ENCODE measurements around the gene MAN1C1. TPM values are rescaled to one million over a fixed set of nuclear protein-coding genes. Genes with fewer than 3 reads are reported as not detected.

MAN1C1 gene
- total and polyA plus RNA-seq, 4 donors, result 2.8 to 32.2 (median 14.5) TPM

- Histone ChIP-seq H3K4me3 (ENCODE audit: low read length in 2 of 2) (no peak overlapping the region), H3K27ac (ENCODE audit: low read depth in 1 of 2, low read length in 2 of 2) (no peak overlapping the region), H3K36me3 (ENCODE audit: control insufficient read depth in 1 of 2, insufficient read depth in 2 of 2, low read length in 1 of 2) (no peaks in the 10 kb centered on the region), H3K27me3 (ENCODE audit: control insufficient read depth in 1 of 2, insufficient read depth in 2 of 2, low read length in 1 of 2) (no peaks in the 10 kb centered on the region), H3K9me3 (ENCODE audit: control insufficient read depth, low read length) (no peaks in the 10 kb centered on the region), H3K4me1 (ENCODE audit: control insufficient read depth in 1 of 2, insufficient read depth in 2 of 2, low read length in 2 of 2) (no peaks in the 10 kb centered on the region)
- no peak for DNase-seq
- intact Hi-C loops (cut with DNase I), result no loop called here
- WGBS, 2 donors, result 84 to 86% methylated on average over 16 of the region's 16 CpGs
- ATAC-seq (ENCODE audit: low FRiP score), result no peak
Measured at GRCh38 chr1:25774921-25775771, 158.6 kb downstream of the MAN1C1 start.

DNA sequence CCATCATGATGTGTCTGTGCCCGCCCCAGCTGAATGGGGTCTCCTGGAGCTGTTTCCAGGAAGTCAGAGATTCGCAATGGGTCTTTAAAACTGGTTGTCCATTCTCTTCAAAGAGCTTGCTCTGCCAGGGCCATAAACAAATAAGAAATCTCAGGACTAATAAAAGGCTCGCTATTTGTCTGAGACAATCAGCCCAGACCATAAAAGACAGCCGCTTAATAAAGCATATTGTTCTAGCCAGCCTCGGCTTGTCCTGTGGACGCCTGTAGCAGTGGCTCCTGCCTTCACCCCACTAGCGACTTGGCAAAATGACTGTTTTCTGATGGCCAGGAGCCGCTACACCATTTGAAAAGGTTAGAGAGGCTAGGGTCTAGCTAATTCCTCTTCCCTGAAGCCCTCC lies 162.8 kb downstream of the MAN1C1 start:
- H3K36me3 ChIP-seq (ENCODE audit: control insufficient read depth in 1 of 2, insufficient read depth in 2 of 2, low read length in 1 of 2), result no peaks in the 10 kb centered on the region
- no peak for DNase-seq
- H3K27me3 ChIP-seq (ENCODE audit: control insufficient read depth in 1 of 2, insufficient read depth in 2 of 2, low read length in 1 of 2), result no peaks in the 10 kb centered on the region
- no peaks in the 10 kb centered on the region for H3K4me1 ChIP-seq (ENCODE audit: control insufficient read depth in 1 of 2, insufficient read depth in 2 of 2, low read length in 2 of 2)
- WGBS, 2 donors, result 94 to 98% methylated on average over 8 of the region's 8 CpGs
- no peak overlapping the region for H3K4me3 ChIP-seq (ENCODE audit: low read length in 2 of 2)
- ATAC-seq (ENCODE audit: low FRiP score), result no peak
- H3K9me3 ChIP-seq (ENCODE audit: control insufficient read depth, low read length), result no peaks in the 10 kb centered on the region
- intact Hi-C loops (cut with DNase I), result no loop called here
- H3K27ac ChIP-seq (ENCODE audit: low read depth in 1 of 2, low read length in 2 of 2), result no peak overlapping the region

- Histone ChIP-seq H3K4me3 (ENCODE audit: low read length in 2 of 2) (no peak overlapping the region), H3K27ac (ENCODE audit: low read depth in 1 of 2, low read length in 2 of 2) (no peak overlapping the region), H3K9me3 (ENCODE audit: control insufficient read depth, low read length) (no peaks in the 10 kb centered on the region), H3K4me1 (ENCODE audit: control insufficient read depth in 1 of 2, insufficient read depth in 2 of 2, low read length in 2 of 2) (no peaks in the 10 kb centered on the region), H3K36me3 (ENCODE audit: control insufficient read depth in 1 of 2, insufficient read depth in 2 of 2, low read length in 1 of 2) (no peaks in the 10 kb centered on the region), H3K27me3 (ENCODE audit: control insufficient read depth in 1 of 2, insufficient read depth in 2 of 2, low read length in 1 of 2) (no peaks in the 10 kb centered on the region)
- ATAC-seq (ENCODE audit: low FRiP score) (no peak), DNase-seq (no peak)
- 96 to 97% methylated on average over 4 of the region's 4 CpGs for WGBS, 2 donors
- intact Hi-C loops (cut with DNase I), result loop anchor here in 1 of 2 donors (10.0 kb wide), 1 partner anchor 75 kb away; no protein-coding TSS in a partner anchor
Measured at GRCh38 chr1:25779894-25780293, 163.3 kb downstream of the MAN1C1 start.

- ATAC-seq (ENCODE audit: low FRiP score), result no peak
- Histone ChIP-seq H3K36me3 (ENCODE audit: control insufficient read depth in 1 of 2, insufficient read depth in 2 of 2, low read length in 1 of 2) (no peaks in the 10 kb centered on the region), H3K27ac (ENCODE audit: low read depth in 1 of 2, low read length in 2 of 2) (no peak overlapping the region), H3K9me3 (ENCODE audit: control insufficient read depth, low read length) (no peaks in the 10 kb centered on the region), H3K27me3 (ENCODE audit: control insufficient read depth in 1 of 2, insufficient read depth in 2 of 2, low read length in 1 of 2) (no peaks in the 10 kb centered on the region), H3K4me3 (ENCODE audit: low read length in 2 of 2) (no peak overlapping the region), H3K4me1 (ENCODE audit: control insufficient read depth in 1 of 2, insufficient read depth in 2 of 2, low read length in 2 of 2) (no peaks in the 10 kb centered on the region)
- intact Hi-C loops (cut with DNase I), result loop anchor here in 1 of 2 donors (10.0 kb wide), 1 partner anchor 76 kb away; no protein-coding TSS in a partner anchor
- no peak for DNase-seq
- WGBS, 2 donors, result 89 to 91% methylated on average over 14 of the region's 14 CpGs
Measured at GRCh38 chr1:25780318-25781129, 163.9 kb downstream of the MAN1C1 start.

GRCh38 chr1:25781130-25781433 lies 164.5 kb downstream of the MAN1C1 start:
- DNase-seq (no peak), ATAC-seq (ENCODE audit: low FRiP score) (no peak)
- no peaks in the 10 kb centered on the region for H3K27me3 ChIP-seq (ENCODE audit: control insufficient read depth in 1 of 2, insufficient read depth in 2 of 2, low read length in 1 of 2)
- H3K4me1 ChIP-seq (ENCODE audit: control insufficient read depth in 1 of 2, insufficient read depth in 2 of 2, low read length in 2 of 2), result no peaks in the 10 kb centered on the region
- no peak overlapping the region for H3K27ac ChIP-seq (ENCODE audit: low read depth in 1 of 2, low read length in 2 of 2)
- intact Hi-C loops (cut with DNase I), result loop anchor here in 1 of 2 donors (10.0 kb wide), 1 partner anchor 76 kb away; no protein-coding TSS in a partner anchor
- H3K4me3 ChIP-seq (ENCODE audit: low read length in 2 of 2), result no peak overlapping the region
- no peaks in the 10 kb centered on the region for H3K36me3 ChIP-seq (ENCODE audit: control insufficient read depth in 1 of 2, insufficient read depth in 2 of 2, low read length in 1 of 2)
- no peaks in the 10 kb centered on the region for H3K9me3 ChIP-seq (ENCODE audit: control insufficient read depth, low read length)
- 84 to 89% methylated on average over 3 of the region's 3 CpGs for WGBS, 2 donors

DNA sequence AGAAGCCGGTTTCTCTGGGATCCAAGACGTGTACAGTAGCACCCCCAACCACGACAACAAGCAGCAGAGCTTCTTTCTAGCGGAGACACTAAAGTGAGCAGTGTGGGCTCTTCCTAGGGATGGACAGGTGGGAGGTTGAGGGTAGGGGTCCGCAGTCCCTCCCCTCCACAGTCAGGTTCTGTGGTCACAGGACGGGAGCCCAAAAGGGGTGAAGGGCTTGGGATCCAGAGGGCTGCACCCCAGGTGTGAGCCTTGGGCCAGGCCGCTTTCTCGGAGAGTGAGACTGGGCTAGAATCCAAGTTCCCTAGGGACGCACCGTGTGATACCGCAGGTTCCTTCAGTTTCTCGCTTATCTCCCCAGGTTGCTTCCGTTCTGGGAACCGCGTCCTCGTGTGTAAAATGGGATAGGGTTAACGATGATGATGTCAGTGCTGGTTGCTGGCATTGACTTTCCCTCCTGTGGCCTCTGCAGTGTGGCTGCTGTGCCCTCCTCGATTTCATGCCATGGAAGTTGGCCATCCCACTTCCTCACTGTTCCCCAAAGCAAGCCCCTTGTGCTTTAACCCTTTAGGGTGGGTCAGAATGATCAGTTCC lies 166.1 kb downstream of the MAN1C1 start:
- DNase-seq (no peak), ATAC-seq (ENCODE audit: low FRiP score) (no peak)
- no peaks in the 10 kb centered on the region for H3K4me1 ChIP-seq (ENCODE audit: control insufficient read depth in 1 of 2, insufficient read depth in 2 of 2, low read length in 2 of 2)
- H3K27me3 ChIP-seq (ENCODE audit: control insufficient read depth in 1 of 2, insufficient read depth in 2 of 2, low read length in 1 of 2), result no peaks in the 10 kb centered on the region
- H3K9me3 ChIP-seq (ENCODE audit: control insufficient read depth, low read length), result no peaks in the 10 kb centered on the region
- WGBS, 2 donors, result 81 to 83% methylated on average over 18 of the region's 18 CpGs
- no peaks in the 10 kb centered on the region for H3K36me3 ChIP-seq (ENCODE audit: control insufficient read depth in 1 of 2, insufficient read depth in 2 of 2, low read length in 1 of 2)
- no peak overlapping the region for H3K4me3 ChIP-seq (ENCODE audit: low read length in 2 of 2)
- intact Hi-C loops (cut with DNase I), result loop anchor here in 1 of 2 donors (10.0 kb wide), 1 partner anchor 78 kb away; no protein-coding TSS in a partner anchor
- no peak overlapping the region for H3K27ac ChIP-seq (ENCODE audit: low read depth in 1 of 2, low read length in 2 of 2)

GRCh38 chr1:25784575-25785051 lies 168.0 kb downstream of the MAN1C1 start:
- intact Hi-C loops (cut with DNase I), result loop anchor here in 1 of 2 donors (10.0 kb wide), 1 partner anchor 80 kb away; no protein-coding TSS in a partner anchor
- WGBS, 2 donors, result 86 to 91% methylated on average over 9 of the region's 9 CpGs

DNA sequence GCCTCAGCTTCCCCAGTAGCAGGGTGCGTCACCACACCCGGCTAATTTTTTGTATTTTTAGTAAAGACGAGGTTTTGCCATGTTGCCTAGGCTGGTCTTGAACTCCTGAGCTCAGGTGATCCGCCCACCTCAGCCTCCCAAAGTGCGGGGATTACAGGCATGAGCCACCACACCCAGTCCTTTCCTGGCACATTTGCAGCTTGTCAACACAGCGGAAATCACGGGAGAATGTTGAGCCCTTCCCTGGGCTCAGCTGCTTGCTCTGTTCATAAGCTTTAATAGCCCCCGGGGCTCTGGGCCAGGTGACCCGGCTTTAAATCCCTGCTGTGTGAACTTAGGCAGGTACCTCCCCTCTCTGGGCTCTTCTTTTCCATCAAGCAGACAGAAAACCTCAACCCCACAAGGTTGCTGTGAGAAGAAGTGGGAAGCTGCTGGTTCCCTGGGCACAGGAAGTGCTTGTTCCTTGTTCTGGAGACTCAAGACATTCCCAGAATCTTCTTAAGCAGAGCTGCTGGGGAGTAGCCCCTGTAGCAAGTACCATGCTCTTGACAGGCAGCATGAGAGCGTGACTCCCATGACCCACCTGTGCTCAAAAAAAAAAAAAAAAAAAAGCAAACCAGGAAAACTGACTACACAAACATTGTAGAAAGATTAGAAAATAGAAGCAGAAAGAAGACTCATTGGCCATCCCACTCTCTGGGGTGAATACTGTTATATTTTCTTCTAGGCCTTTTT lies 168.9 kb downstream of the MAN1C1 start:
- H3K4me1 ChIP-seq (ENCODE audit: control insufficient read depth in 1 of 2, insufficient read depth in 2 of 2, low read length in 2 of 2), result no peaks in the 10 kb centered on the region
- ATAC-seq (ENCODE audit: low FRiP score) (no peak), DNase-seq (no peak)
- H3K4me3 ChIP-seq (ENCODE audit: low read length in 2 of 2), result no peak overlapping the region
- no peak overlapping the region for H3K27ac ChIP-seq (ENCODE audit: low read depth in 1 of 2, low read length in 2 of 2)
- no peaks in the 10 kb centered on the region for H3K36me3 ChIP-seq (ENCODE audit: control insufficient read depth in 1 of 2, insufficient read depth in 2 of 2, low read length in 1 of 2)
- no peaks in the 10 kb centered on the region for H3K9me3 ChIP-seq (ENCODE audit: control insufficient read depth, low read length)
- H3K27me3 ChIP-seq (ENCODE audit: control insufficient read depth in 1 of 2, insufficient read depth in 2 of 2, low read length in 1 of 2), result no peaks in the 10 kb centered on the region
- WGBS, 2 donors, result 90 to 91% methylated on average over 10 of the region's 10 CpGs
- intact Hi-C loops (cut with DNase I), result loop anchor here in 1 of 2 donors (10.0 kb wide), 1 partner anchor 81 kb away; no protein-coding TSS in a partner anchor

More at GRCh38 chr1:25784575-25785051, 168.0 kb downstream of the MAN1C1 start:
- H3K27me3 ChIP-seq (ENCODE audit: control insufficient read depth in 1 of 2, insufficient read depth in 2 of 2, low read length in 1 of 2), result no peaks in the 10 kb centered on the region
- no peaks in the 10 kb centered on the region for H3K4me1 ChIP-seq (ENCODE audit: control insufficient read depth in 1 of 2, insufficient read depth in 2 of 2, low read length in 2 of 2)
- H3K36me3 ChIP-seq (ENCODE audit: control insufficient read depth in 1 of 2, insufficient read depth in 2 of 2, low read length in 1 of 2), result no peaks in the 10 kb centered on the region
- no peaks in the 10 kb centered on the region for H3K9me3 ChIP-seq (ENCODE audit: control insufficient read depth, low read length)
- no peak overlapping the region for H3K4me3 ChIP-seq (ENCODE audit: low read length in 2 of 2)
- ATAC-seq (ENCODE audit: low FRiP score) (no peak), DNase-seq (no peak)
- H3K27ac ChIP-seq (ENCODE audit: low read depth in 1 of 2, low read length in 2 of 2), result no peak overlapping the region

All from aorta (tissue), 5 donors.